ENCODE results near the gene PCDHA8.
"Not testable (repeated sequence)": the region's sequence is repeated elsewhere in the genome, so short reads cannot be mapped to it uniquely, and the experiment has no call there.

The PCDHA8 gene

DNA sequence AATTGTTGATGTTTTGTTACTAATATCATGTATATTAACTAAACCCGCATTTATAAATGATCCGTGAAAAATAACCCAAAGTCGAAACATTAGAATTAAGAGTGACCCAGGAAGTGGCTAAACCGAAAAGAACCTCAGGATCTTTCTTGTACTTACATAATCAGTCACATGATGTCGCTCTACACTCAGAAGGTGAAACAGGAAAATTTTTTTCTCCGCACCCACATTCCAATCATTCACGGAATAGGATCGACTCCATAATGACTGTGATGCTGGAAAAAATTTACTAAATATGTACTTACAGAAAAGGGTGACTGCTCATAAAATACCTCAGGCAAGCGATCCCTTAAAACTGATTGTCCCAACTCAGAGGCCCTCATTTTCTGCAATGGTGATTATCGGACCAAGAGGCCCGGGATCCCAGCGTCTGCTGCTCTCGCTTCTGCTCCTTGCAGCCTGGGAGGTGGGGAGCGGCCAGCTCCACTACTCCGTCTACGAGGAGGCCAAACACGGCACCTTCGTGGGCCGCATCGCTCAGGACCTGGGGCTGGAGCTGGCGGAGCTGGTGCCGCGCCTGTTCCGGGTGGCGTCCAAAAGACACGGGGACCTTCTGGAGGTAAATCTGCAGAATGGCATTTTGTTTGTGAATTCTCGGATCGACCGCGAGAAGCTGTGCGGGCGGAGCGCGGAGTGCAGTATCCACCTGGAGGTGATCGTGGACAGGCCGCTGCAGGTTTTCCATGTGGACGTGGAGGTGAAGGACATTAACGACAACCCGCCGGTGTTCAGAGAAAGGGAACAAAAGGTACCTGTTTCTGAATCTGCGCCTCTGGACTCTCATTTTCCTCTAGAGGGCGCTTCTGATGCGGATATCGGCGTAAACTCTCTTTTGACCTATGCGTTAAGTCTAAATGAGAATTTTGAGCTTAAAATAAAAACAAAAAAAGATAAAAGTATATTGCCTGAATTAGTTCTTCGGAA, 34.4 kb downstream of the PCDHA8 start, which contains the start of gene PCDHA12:
Gene PCDHA12 (plus strand): TSS at position 224 of the 981 bp plus-strand sequence. CDS start 165 bp downstream, at position 389.
- no peak for DNase-seq

DNA sequence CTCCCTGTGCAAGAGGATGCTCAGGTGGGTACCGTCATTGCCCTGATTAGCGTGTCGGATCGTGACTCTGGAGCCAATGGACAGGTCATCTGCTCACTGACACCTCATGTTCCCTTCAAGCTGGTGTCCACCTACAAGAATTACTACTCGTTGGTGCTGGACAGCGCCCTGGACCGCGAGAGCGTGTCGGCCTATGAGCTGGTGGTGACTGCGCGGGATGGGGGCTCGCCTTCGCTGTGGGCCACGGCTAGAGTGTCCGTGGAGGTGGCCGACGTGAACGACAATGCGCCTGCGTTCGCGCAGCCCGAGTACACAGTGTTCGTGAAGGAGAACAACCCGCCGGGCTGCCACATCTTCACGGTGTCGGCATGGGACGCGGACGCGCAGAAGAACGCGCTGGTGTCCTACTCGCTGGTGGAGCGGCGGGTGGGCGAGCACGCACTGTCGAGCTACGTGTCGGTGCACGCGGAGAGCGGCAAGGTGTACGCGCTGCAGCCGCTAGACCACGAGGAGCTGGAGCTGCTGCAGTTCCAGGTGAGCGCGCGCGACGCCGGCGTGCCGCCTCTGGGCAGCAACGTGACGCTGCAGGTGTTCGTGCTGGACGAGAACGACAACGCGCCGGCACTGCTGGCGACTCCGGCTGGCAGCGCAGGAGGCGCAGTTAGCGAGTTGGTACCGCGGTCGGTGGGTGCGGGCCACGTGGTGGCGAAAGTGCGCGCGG, 35.7 kb downstream of the PCDHA8 start:
- DNase-seq = not testable (repeated sequence)

DNA sequence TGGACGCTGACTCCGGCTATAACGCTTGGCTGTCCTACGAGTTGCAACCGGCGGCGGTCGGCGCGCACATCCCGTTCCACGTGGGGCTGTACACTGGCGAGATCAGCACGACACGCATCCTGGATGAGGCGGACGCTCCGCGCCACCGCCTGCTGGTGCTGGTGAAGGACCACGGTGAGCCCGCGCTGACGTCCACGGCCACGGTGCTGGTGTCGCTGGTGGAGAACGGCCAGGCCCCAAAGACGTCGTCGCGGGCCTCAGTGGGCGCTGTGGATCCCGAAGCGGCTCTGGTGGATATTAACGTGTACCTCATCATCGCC, 36.2 kb downstream of the PCDHA8 start:
- no peak for DNase-seq

DNA sequence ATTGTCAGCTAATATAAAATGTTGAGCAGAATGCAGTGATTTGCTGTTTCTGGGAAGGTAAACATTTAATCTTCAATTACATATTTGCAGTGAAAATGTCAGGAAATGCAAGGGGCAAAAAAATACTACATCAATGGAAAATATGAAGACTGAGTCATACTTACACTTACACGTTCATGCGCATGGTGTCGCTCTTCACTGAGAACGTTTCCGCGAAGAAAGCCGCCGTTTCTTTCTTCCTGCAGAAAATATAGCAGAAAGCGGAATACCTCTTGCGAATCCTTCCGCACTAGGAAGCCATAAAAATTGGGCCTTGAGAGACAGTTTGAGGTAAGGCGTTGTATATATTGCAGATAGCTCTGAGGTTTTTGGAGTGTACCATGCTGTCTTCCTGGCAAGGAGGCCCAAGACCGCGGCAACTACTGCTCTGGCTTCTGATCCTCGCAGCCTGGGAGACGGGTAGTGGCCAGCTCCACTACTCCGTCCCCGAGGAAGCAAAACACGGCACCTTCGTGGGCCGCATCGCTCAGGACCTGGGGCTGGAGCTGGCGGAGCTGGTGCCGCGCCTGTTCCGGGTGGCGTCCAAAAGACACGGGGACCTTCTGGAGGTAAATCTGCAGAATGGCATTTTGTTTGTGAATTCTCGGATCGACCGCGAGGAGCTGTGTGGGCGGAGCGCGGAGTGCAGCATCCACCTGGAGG, 41.1 kb downstream of the PCDHA8 start, which contains the start of gene PCDHA13:
Gene PCDHA13 (plus strand): TSS at position 236 of the 702 bp plus-strand sequence. CDS start 145 bp downstream, at position 381.
- DNase-seq = no peak

DNA sequence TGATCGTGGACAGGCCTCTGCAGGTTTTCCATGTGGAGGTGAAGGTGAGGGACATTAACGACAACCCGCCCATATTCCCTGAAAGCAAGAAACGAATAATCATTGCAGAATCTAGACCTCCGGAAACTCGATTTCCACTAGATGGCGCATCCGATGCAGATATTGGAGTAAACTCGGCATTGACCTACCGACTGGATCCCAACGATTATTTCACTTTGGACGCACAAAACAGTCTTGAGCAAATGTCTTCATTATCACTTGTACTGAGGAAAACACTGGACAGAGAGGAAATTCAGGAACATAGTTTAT, 41.6 kb downstream of the PCDHA8 start:
- DNase-seq = no peak

DNA sequence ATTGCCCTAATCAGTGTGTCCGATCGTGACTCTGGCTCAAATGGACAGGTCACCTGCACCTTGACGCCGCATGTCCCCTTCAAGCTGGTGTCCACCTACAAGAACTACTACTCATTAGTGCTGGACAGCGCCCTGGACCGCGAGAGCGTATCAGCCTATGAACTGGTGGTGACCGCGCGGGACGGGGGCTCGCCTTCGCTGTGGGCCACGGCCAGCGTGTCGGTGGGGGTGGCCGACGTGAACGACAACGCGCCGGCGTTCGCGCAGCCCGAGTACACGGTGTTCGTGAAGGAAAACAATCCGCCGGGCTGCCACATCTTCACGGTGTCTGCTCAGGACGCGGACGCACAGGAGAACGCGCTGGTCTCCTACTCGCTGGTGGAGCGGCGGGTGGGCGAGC, 42.4 kb downstream of the PCDHA8 start:
- DNase-seq = no peak

DNA sequence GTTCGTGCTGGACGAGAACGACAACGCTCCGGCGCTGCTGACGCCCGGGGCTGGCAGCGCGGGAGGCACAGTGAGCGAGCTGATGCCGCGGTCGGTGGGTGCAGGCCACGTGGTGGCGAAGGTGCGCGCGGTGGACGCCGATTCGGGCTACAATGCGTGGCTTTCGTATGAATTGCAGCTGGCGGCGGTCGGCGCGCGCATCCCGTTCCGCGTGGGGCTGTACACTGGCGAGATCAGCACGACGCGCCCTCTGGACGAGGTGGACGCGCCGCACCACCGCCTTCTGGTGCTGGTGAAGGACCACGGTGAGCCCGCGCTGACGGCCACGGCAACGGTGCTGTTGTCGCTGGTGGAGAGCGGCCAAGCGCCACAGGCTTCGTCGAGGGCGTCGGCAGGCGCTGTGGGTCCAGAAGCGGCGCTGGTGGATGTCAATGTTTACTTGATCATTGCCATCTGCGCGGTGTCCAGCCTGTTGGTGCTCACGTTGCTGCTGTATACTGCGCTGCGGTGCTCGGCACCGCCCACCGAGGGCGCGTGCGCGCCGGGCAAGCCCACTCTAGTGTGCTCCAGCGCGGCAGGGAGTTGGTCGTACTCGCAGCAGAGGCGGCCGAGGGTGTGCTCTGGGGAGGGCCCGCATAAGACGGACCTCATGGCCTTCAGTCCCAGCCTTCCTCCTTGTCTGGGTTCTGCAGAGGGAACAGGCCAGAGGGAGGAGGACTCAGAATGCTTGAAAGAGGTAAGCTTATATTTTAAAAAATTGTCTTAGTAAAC, 43.1 kb downstream of the PCDHA8 start:
- no peak for DNase-seq
